Activated CD8-positive, alpha-beta memory T cell treated with anti-CD3 and anti-CD28 coated beads, Interleukin-2, amount 50 U/mL, for 1 hour (primary cell): ENCODE results near the gene C20orf144.

ENCODE experiments used
- DNase-seq: peaks from one replicate; pipeline ENCODE4 v3.0.0-alpha.2; 2020; ENCODE audit errors: extremely low read depth

Gene C20orf144

DNA sequence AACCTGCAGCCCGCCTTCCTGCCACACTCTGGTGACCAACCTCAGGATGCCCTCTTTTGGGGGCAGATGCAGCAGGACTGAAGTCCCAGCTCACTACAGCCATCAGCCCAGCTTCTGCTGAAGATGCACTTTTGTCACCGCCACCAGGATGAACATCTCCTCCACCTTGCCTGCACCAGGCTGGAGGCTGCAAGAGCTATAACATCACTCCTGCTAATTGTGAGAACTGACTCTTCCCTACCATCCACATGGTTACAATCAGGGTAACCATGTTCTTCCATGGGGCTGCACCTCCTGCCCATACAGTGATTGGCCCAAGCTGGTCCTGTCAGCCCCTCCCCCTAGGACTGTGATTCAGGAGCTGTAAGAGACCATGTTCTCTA is 2.6 kb downstream of the C20orf144 start:
- no peak for DNase-seq

GRCh38 chr20:33666293-33667244 is 4.4 kb downstream of the C20orf144 start, which contains the start of gene ACTL10:
TSS of gene ACTL10 (plus strand) at chr20:33666943. CDS start at chr20:33667498, 555 bp downstream.
- DNase-seq, result peak; percentile 45

- DNase-seq, result no peak
These were observed 5.1 kb downstream of the C20orf144 start for GRCh38 chr20:33667245-33667675.

GRCh38 chr20:33667676-33668465 is 5.7 kb downstream of the C20orf144 start:
- peak; percentile 36 for DNase-seq

DNA sequence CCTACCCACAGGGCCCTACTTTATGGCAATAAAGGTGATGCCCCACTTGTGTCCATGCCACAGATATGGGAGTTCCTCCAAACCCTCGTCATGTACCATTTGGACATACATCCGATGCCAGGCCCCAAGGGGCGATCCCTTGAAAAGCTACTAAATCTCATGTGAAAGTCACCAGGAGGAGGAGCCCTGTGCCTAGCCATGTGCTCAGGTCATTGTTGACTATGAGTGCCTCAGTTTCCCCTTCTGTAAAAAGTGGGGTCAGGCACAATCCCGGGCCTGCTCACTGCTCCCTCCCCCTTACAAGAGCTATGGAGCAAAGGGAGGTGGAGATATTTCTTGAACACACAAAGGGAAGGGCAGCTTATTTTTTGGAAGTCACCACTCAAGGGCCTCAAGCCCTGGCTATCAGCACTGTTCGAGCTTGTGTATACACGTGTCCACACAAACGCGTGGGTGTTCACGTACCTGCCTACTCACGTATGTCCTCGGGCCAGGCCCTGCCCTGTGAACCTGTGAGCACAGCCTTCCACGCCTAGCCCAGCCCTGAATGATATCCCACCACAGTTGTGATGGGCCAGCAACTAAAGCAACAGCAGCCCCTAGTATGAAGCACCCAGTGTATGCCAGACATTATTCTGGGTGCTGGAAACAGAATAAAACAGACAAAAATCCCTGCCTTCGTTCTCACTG is 6.5 kb downstream of the C20orf144 start:
- no peak for DNase-seq

GRCh38 chr20:33669224-33669623 is 7.1 kb downstream of the C20orf144 start:
- no peak for DNase-seq

GRCh38 chr20:33669873-33670640 is 7.9 kb downstream of the C20orf144 start:
- DNase-seq, result no peak

GRCh38 chr20:33670715-33671499 is 8.8 kb downstream of the C20orf144 start:
- DNase-seq, result no peak

DNA sequence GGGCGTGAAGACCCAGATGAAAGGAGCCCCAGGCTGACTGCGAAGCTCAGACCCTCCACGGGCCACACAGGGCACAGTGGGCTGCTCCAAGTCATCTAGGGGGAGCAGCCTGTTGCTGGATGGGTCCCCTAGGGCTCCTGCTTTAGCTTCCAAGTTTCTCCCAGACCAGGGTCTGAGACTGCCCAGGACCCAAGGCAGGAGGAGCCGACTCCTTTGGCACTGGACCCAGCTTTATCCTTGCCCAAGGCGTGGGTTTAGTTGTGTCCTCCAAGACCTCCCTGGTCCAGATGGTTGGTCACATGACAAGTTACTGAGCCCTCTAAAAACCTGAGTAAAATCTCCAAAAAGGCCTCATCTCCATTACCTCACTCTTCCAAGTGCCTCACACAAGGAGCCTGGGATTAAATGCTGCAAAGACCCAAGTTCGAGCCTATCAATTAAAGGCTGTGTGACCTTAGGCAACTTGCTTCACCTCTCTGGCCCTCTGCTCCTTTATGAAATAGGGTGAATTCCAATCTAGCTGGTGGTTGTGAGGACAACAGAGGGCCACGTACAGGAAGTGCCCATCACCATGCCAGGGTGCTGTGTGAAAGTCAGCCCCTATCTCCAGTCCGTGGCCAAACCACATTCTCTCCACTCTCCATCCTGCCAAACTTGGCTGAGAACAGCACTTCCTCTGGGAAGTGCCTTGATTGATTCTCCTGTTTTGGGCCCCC is 9.6 kb downstream of the C20orf144 start:
- no peak for DNase-seq

GRCh38 chr20:33672426-33673113 is 10.4 kb downstream of the C20orf144 start:
- DNase-seq, result no peak

GRCh38 chr20:33673114-33673409 is 10.9 kb downstream of the C20orf144 start:
- no peak for DNase-seq

GRCh38 chr20:33673410-33674293 is 11.5 kb downstream of the C20orf144 start:
- DNase-seq, result no peak

- no peak for DNase-seq
These were observed 12.4 kb downstream of the C20orf144 start, which contains the start of gene NECAB3 for GRCh38 chr20:33674294-33675135. TSS of gene NECAB3 (minus strand) at chr20:33674428. CDS start at chr20:33674352, 76 bp downstream.

- DNase-seq, result no peak
These were observed 13.2 kb downstream of the C20orf144 start for GRCh38 chr20:33675136-33675959.

DNA sequence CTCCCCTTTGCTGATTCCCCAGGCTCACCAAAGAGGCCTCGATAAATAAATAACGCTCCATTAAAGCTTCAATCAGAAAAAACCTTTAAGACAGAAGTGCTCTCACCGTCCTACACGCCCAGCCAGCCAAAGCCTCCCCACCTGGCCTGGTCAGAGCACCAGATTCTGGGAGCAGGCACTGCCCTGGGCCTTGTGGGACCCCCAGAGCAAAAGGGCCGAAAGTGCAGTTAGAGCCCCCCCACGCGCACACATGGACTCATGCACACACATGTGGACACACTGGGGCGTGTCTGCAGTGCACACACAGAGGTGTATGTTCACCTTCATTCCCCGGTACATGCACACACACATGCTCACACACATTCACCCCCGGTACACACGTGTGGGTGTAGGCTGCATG is 14.0 kb downstream of the C20orf144 start:
- no peak for DNase-seq
